ENCODE measurements around the gene TTC7B.

Gene TTC7B

DNA sequence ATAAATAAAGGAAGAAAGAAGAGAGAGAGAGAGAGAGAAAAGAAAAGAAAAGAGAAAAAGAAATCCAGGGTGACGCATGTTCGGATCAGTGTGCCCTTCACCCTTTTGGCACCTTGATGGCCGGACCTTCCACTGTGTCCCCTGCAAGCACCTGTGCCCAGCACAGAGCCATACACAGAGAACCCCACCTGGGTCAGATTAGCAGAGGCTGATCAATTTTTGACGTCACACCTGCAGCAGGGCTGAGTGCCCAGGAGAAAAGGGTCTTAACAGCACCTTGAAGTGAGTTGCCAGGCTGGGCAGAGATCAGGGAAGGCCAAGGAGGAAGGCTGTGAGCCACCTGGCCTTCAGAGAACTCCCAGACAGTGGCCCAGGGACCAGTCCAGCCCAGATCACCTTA is 305.0 kb downstream of the TTC7B start:
- FAIRE-seq (no peak), DNase-seq (ENCODE audit: extremely low spot score, insufficient read length, low read depth) (no peak)

DNA sequence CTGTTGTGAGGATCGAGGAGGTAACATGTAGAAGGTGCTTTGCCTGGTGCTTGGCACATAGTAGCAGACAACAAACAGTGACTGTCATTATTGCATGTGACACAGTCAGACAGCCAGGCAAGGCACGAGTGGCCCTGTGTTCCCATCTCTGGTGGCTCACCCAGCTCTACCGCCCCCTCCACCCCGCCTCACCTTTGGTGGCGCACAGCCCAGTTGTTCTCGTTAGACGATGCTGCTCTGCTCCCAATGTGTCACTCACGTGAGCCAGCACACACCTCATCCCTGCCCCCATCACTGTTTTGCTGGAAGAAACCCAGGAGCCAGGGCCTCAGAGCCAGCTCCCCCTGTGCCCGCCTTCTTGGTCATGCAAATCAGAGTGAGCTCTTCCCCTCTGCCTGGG is 306.1 kb downstream of the TTC7B start:
- DNase-seq (ENCODE audit: extremely low spot score, insufficient read length, low read depth): no peak

DNA sequence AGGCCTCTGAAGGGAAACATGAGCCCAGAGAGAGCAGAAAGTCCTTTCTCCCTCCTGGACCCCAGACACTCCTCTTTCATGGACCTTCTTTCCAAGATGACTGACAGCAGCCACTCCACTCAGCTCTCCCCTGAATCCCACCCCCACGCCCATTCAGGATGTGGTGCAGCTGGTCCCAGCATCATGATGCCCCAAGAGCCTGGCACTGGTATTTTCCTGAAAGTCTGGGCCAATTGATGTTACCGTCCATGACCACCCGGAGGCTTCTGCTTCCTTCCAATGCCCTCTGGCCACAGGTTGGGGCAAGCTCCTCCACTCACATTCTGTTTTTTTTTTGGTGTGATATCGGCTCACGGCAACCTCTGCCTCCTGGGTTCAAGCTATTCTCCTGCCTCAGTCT is 306.8 kb downstream of the TTC7B start:
- FAIRE-seq (no peak), DNase-seq (ENCODE audit: extremely low spot score, insufficient read length, low read depth) (no peak)

More for the DNA sequence above, 306.1 kb downstream of the TTC7B start:
- FAIRE-seq: no peak

DNA sequence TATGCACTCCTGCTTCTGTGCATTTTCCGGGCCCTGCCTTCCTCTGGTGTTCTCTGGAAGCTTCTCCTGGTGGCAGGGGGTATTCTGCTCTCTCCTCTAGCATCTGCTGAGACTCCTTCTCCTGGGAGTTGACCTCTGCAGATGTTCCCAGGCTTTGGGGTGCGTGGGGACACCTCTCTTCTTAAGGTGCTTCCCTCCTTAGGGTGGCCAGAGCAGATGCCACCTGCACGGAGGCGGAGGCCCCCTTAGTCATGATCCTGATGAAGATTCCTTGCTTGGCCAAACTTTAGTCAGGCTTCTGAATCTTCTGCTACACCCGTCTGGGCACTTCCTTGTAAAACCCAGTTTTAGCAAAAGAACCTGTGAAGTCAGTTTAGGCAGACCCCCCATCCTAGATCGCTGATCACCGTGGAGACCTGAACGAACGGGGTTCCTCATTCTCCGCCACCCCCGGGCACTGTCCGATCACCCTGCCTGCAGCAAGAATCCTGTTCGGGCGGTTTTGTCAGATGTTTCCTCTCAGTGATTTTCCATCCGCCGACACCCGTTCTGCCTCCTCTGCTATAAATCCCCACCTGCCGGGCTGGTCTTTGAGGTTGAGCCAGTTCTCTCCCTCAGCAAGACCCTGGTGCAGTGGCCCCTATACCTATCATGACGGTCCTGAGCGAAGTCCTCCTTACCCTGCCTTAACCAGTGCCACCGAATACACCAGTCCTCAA is 307.5 kb downstream of the TTC7B start:
- FAIRE-seq (no peak), DNase-seq (ENCODE audit: extremely low spot score, insufficient read length, low read depth) (no peak)

DNA sequence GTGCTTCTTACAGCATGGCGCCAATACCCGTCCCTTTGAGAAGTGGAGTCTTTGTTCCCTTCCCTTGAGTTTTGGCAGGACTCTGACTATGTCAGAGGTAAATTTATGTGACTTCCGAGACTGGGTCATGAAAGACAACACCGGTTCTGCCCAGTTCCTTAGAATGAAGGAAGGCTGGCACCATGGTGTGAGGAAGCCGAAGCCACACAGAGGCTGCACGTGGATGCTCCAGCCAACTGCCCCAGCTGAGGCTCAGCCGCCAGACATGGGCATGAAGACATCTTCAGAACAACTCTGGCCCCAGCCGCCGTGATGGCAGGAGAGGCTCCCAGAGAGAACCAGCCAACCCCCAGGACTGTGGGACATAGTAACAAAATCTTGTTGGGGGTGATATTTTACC is 308.2 kb downstream of the TTC7B start:
- FAIRE-seq: no peak

DNA sequence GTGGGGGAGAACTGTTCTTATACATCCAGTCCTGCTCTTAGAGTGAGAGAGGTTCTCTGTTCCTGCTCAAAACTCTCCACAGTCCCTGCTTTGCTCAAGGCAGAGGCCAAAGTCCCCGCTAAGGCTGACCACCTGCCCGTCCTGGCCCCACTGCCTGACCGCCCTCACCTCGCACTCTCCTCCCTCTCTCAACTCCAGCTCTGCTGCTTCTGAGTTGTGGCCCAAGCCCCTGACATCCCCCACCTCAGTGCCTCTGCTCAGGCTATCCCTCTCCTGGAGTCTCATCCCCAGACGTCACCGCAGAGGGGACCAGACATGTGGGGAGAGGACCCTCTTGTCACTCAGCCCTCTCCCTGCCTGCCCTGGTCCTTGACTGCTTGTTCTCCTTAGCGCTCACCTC is 308.8 kb downstream of the TTC7B start:
- DNase-seq (ENCODE audit: extremely low spot score, insufficient read length, low read depth) (no peak), FAIRE-seq (no peak)

More for the DNA sequence above, 308.2 kb downstream of the TTC7B start:
- no peak for DNase-seq (ENCODE audit: extremely low spot score, insufficient read length, low read depth)

DNA sequence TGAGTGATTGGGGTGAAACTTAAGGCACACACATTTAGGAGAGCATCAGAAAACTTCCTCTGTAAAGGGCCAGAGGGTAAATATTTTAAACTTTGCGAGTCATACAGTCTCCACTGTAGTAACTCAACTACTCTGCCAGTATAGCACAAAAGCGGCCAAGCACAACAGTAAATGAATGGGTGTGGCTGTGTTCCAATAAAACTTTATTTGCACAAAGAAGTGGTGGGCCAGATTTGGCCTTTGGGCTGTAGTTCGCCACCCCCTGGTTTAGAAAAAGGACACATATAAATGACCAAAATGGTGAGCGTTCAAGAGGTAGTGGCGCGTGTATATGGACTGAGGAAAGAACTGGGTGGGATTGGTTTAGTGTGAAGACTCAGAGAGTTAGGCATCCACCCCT is 309.5 kb downstream of the TTC7B start:
- DNase-seq (ENCODE audit: extremely low spot score, insufficient read length, low read depth) (no peak), FAIRE-seq (no peak)

GRCh38 chr14:90505531-90505930 is 310.7 kb downstream of the TTC7B start:
- FAIRE-seq: no peak
- no peak for DNase-seq (ENCODE audit: extremely low spot score, insufficient read length, low read depth)

- FAIRE-seq (no peak), DNase-seq (ENCODE audit: extremely low spot score, insufficient read length, low read depth) (no peak)
Measured at GRCh38 chr14:90504643-90505042, 311.6 kb downstream of the TTC7B start.

GRCh38 chr14:90503582-90503981 is 312.6 kb downstream of the TTC7B start:
- no peak for FAIRE-seq
- DNase-seq (ENCODE audit: extremely low spot score, insufficient read length, low read depth): no peak

- DNase-seq (ENCODE audit: extremely low spot score, insufficient read length, low read depth) (no peak), FAIRE-seq (no peak)
Measured at GRCh38 chr14:90502760-90503159, 313.5 kb downstream of the TTC7B start.

- no peak for DNase-seq (ENCODE audit: extremely low spot score, insufficient read length, low read depth)
Measured at GRCh38 chr14:90500665-90501370, 315.4 kb downstream of the TTC7B start.

DNA sequence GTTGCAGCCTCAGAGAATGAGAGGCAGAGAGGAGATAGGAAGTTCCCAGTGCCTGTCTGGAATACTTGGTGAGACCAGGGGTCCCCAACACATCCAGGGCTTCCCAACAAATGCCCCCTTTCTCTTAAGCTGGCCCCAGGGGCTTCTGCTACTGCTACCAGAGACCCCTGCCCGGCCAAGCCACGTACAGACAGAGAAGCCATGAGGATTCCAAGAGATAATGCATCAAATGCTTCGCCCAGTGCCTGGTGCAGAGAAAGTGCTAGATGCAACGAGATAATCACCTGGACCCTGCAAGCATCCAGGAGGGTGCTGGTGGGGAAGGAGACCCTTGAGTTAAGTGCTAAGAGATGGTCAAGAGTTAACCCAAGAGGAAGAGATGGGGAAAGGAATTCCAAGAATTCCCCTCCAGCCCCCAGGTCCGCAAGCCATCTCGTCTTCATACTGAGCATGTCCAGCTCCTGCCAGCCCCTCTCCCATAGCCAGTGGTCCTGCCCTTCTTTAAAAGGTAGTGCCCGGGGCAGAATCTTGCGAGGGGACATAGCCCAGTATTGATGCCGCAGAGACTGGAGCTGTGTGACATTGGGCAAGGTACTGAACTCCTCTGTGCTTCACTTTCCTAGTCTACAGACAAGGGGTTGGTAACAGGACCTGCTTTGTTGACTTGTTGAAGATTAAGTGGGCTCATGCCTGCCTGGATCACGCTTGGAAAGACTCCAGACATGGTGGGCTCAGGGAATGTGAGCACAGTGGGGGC is 316.1 kb downstream of the TTC7B start:
- DNase-seq (ENCODE audit: extremely low spot score, insufficient read length, low read depth): no peak
- FAIRE-seq: no peak

More at GRCh38 chr14:90500665-90501370, 315.4 kb downstream of the TTC7B start:
- FAIRE-seq: no peak

DNA sequence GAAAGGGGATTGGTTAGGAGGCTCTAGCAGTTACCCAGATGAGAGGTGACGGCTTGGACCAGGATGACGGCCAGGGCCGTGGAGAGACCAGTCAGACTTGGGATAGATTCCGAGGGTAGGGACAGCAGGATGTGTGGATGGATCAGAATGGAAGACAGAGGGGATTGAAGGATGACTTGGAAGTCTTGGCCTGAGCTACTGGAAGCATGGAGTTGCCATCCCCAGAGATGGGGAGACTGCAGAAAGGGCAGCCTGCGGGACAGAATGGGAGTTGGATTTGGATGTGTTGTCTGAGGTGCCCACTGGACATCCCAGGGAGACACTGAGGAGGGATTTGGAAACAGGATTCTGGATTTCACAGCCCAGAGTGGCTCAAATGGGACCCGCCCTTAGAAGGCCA is 317.1 kb downstream of the TTC7B start:
- DNase-seq (ENCODE audit: extremely low spot score, insufficient read length, low read depth) (no peak), FAIRE-seq (no peak)

DNA sequence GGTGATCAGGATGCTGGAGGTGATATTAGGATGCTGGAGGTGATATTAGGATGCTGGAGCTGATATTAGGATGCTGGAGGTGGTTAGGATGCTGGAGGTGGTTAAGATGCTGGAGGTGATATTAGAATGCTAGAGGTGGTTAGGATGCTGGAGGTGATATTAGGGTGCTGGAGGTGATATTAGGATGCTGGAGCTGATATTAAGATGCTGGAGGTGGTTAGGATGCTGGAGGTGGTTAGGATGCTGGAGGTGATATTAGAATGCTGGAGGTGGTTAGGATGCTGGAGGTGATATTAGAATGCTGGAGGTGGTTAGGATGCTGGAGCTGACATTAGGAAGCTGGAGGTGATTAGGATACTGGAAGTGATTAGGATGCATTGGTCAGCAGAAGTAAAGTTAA is 318.0 kb downstream of the TTC7B start:
- FAIRE-seq (no peak), DNase-seq (ENCODE audit: extremely low spot score, insufficient read length, low read depth) (no peak)

DNA sequence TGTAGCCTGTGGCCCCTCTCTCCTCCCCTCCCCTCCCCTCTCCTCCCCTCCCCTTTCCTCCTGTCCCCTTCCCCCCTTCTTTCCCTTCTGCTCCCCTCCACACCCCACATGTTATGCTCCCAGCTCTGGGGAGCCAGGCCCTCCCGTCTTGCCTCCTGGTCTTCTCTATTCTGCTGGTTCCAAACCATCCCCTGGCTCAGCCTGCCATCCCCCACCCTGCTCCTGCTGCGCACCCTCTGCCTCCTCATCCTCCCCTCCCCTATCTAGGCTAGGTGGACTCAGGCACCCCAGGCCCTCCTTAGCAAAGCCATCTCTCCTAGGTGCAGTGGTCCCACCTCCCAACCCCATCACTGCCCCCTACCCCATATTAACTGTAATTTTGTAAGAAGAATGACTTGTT is 319.9 kb downstream of the TTC7B start:
- no peak for DNase-seq (ENCODE audit: extremely low spot score, insufficient read length, low read depth)
- no peak for FAIRE-seq

- no peak for FAIRE-seq
- DNase-seq (ENCODE audit: extremely low spot score, insufficient read length, low read depth): no peak
Measured at GRCh38 chr14:90495357-90496276, 320.6 kb downstream of the TTC7B start.

DNA sequence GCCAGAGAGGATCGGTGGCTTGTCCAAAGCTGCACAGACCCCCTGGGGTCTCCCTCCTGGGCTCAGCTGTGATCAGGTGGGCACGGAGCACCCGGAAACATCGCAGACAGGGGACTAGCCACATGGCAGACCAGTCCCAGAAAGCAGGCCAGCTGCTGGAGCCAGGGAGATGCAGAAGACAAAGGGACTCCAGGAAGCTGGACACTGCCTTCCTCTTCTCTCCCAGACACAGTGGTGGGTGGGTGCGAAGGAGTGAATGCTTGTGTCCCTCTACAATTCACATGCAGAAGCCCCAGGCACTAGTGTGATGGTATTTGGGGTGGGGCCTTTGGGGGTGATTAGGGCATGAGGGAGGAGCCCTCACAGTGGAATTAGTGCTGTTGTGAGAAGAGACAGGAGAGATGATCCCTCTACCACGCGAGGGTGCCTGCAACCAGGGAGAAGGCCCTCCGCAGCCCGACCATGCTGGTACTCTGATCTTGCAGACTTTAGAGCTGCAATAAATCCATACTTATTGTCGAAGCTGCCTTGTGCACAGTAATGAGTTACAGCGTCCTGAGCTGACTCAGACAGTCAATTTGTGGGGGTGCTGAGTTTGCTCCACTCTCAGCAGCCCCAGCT is 324.2 kb downstream of the TTC7B start:
- FAIRE-seq (no peak), DNase-seq (ENCODE audit: extremely low spot score, insufficient read length, low read depth) (no peak)

- no peak for DNase-seq (ENCODE audit: extremely low spot score, insufficient read length, low read depth)
- FAIRE-seq: no peak
Measured at GRCh38 chr14:90491221-90491885, 324.9 kb downstream of the TTC7B start.

Data from GM18507 (cell line).